Neural cell (in vitro differentiated cells): Measurements from ENCODE around the gene OGN. TPM values are rescaled to one million over a fixed set of nuclear protein-coding genes. Genes with fewer than 3 reads are reported as not detected.

ENCODE experiments used
- H2AFZ ChIP-seq: fragments of 200-600, 300-800 bp; sonication (generic), shearing (Covaris generic); 2 replicates; pipeline ENCODE4 v1.6.0; 2014; ENCODE audit warnings: low read depth, mild to moderate bottlenecking, antibody characterized with exemption, low read length, moderate library complexity
- H3F3A ChIP-seq: fragments of 200-600 bp; shearing (Covaris generic); 2 replicates; pipeline ENCODE4 v1.6.1; 2016; ENCODE audit warnings: mild to moderate bottlenecking, moderate library complexity, mixed read lengths, antibody characterized with exemption, low read length; ENCODE audit not compliant: insufficient read depth, poor library complexity, severe bottlenecking
- H3K27ac ChIP-seq: fragments of 200-600, 300-800 bp; sonication (generic), shearing (Covaris generic); 2 replicates; pipeline ENCODE4 v1.5.1; 2014; ENCODE audit warnings: mild to moderate bottlenecking, low read length, moderate library complexity
- H3K27me3 ChIP-seq: fragments of 300-800, 200-600 bp; sonication (generic), shearing (Covaris generic); 2 replicates; pipeline ENCODE4 v1.6.0; 2014; ENCODE audit warnings: mild to moderate bottlenecking, low read depth, low read length, moderate library complexity; ENCODE audit not compliant: insufficient read depth
- H3K36me3 ChIP-seq: fragments of 300-800, 200-600 bp; sonication (generic), shearing (Covaris generic); 2 replicates; pipeline ENCODE4 v1.5.1; 2014; ENCODE audit warnings: mild to moderate bottlenecking, antibody characterized with exemption, low read length, moderate library complexity; ENCODE audit not compliant: insufficient read depth
- H3K4me2 ChIP-seq: fragments of 300-800, 200-600 bp; sonication (generic), shearing (Covaris generic); 2 replicates; pipeline ENCODE4 v1.6.0; 2014; ENCODE audit warnings: mild to moderate bottlenecking, low read length
- H3K4me3 ChIP-seq: fragments of 300-800, 200-600 bp; sonication (generic), shearing (Covaris generic); 2 replicates; pipeline ENCODE4 v1.5.1; 2014; ENCODE audit warnings: mild to moderate bottlenecking, low read length, moderate library complexity
- H3K79me2 ChIP-seq: fragments of 200-600 bp; shearing (Covaris generic); replicated peaks from 2 replicates; pipeline ENCODE4 v1.6.0; 2014; ENCODE audit warnings: mild to moderate bottlenecking, low read length, moderate library complexity; ENCODE audit not compliant: insufficient read depth
- H3K9ac ChIP-seq: fragments of 300-800, 200-600 bp; sonication (generic), shearing (Covaris generic); 2 replicates; pipeline ENCODE4 v1.6.1; 2016; ENCODE audit warnings: mild to moderate bottlenecking, low read length, mixed read lengths
- H3K9me2 ChIP-seq: fragments of 200-600 bp; shearing (Covaris generic); 2 replicates; pipeline ENCODE4 v1.6.1; 2016; ENCODE audit warnings: mild to moderate bottlenecking, low read length, mixed read lengths; ENCODE audit not compliant: insufficient read depth
- H3K9me3 ChIP-seq: fragments of 200-600, 300-800 bp; sonication (generic), shearing (Covaris generic); 2 replicates; pipeline ENCODE4 v1.6.1; 2016; ENCODE audit warnings: mild to moderate bottlenecking, mixed run types, low read length, moderate library complexity, mixed read lengths
- H4K20me1 ChIP-seq: fragments of 200-600 bp; shearing (Covaris generic); 2 replicates; pipeline ENCODE4 v1.6.1; 2016; ENCODE audit warnings: mild to moderate bottlenecking, mixed run types; ENCODE audit not compliant: insufficient read depth
- EP300 ChIP-seq: fragments of 450-650 bp; conservative IDR thresholded peaks from 2 replicates; pipeline ENCODE4 v1.6.1; 2014; ENCODE audit warnings: antibody characterized with exemption, mild to moderate bottlenecking, moderate library complexity; ENCODE audit not compliant: poor library complexity, severe bottlenecking
- EZH2 ChIP-seq: fragments of 200-600, 300-800 bp; shearing (Covaris generic), sonication (generic); IDR thresholded peaks from 2 replicates; pipeline ENCODE4 v1.6.1; 2014; ENCODE audit warnings: antibody characterized with exemption, low read length, borderline replicate concordance, mild to moderate bottlenecking; ENCODE audit not compliant: insufficient read depth, poor library complexity, severe bottlenecking
- MXI1 ChIP-seq: fragments of 450-650 bp; conservative IDR thresholded peaks from 2 replicates; pipeline ENCODE4 v1.6.1; 2014; ENCODE audit warnings: antibody characterized with exemption, mild to moderate bottlenecking; ENCODE audit not compliant: poor library complexity, severe bottlenecking
- POLR2AphosphoS5 ChIP-seq: IDR thresholded peaks from 2 replicates; pipeline ENCODE4 v1.6.1; 2012
- RAD21 ChIP-seq: fragments of 450-650 bp; conservative IDR thresholded peaks from 2 replicates; pipeline ENCODE4 v1.6.1; 2014; ENCODE audit warnings: antibody characterized with exemption, mild to moderate bottlenecking, moderate library complexity
- SMC3 ChIP-seq: fragments of 450-650 bp; conservative IDR thresholded peaks from 2 replicates; pipeline ENCODE4 v1.6.1; 2014; ENCODE audit warnings: antibody characterized with exemption, mild to moderate bottlenecking, moderate library complexity; ENCODE audit not compliant: poor library complexity
- TAF1 ChIP-seq: IDR thresholded peaks from 2 replicates; pipeline ENCODE4 v1.6.1; 2012; ENCODE audit warnings: low read depth
- polyA plus RNA-seq: library from polyadenylated mRNA; depleted of rRNA; stranded (reverse); fragments of >200 nt; gene quantifications from 2 replicates; pipeline ENCODE4 v1.2.3, GENCODE V29; 2014
- TF ChIP-seq, protein P1 (sequence below): IDR thresholded peaks from 2 replicates; pipeline ENCODE4 v1.6.1; 2012; ENCODE audit warnings: borderline replicate concordance
- TF ChIP-seq, protein P2 (sequence below): fragments of 450-650 bp; IDR thresholded peaks from 2 replicates; pipeline ENCODE4 v1.5.1; 2014; ENCODE audit warnings: antibody characterized with exemption, mild to moderate bottlenecking, moderate library complexity; ENCODE audit not compliant: poor library complexity, severe bottlenecking

OGN gene
- polyA plus RNA-seq, 1 donor from 2014 or later: not detected

DNA sequence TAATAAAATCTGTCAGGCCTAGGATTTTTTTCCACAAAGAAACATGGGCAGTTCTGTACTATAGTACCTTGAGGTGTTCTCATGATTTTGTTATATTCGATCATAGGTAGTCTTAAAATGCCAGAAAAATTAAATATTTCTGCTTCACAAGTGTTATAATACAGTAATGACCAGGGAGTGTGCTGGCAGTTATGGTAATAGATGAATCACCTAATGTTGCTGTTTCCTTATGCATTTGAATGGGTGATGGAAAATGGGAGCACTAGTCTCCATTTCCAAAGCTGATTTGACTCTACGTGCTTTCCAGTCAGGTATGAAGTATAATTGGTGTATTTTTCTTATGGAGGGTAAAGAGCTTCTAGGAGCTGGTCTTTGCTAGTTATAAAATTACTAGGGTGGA is 23.8 kb downstream of the OGN start:
- Histone ChIP-seq H3K4me3 (no peak overlapping the region), H3K79me2 (no peaks in the 10 kb centered on the region), H3K9me2 (no peaks in the 10 kb centered on the region), H3K9ac (no peak overlapping the region), H3K27me3 (no peaks in the 10 kb centered on the region), H4K20me1 (no peaks in the 10 kb centered on the region), H2AFZ (no peak overlapping the region), H3K9me3 (no peaks in the 10 kb centered on the region), H3K27ac (no peak overlapping the region), H3K36me3 (no peaks in the 10 kb centered on the region), H3K4me2 (no peak overlapping the region), H3F3A (no peaks in the 10 kb centered on the region)
- TF ChIP-seq SMC3: no peak
- no peak for TF ChIP-seq TAF1
- TF ChIP-seq POLR2AphosphoS5: no peak
- no peak for TF ChIP-seq EZH2
- TF ChIP-seq EP300: no peak
- TF ChIP-seq MXI1: no peak
- no peak for TF ChIP-seq RAD21
- TF ChIP-seq, protein P1, sequence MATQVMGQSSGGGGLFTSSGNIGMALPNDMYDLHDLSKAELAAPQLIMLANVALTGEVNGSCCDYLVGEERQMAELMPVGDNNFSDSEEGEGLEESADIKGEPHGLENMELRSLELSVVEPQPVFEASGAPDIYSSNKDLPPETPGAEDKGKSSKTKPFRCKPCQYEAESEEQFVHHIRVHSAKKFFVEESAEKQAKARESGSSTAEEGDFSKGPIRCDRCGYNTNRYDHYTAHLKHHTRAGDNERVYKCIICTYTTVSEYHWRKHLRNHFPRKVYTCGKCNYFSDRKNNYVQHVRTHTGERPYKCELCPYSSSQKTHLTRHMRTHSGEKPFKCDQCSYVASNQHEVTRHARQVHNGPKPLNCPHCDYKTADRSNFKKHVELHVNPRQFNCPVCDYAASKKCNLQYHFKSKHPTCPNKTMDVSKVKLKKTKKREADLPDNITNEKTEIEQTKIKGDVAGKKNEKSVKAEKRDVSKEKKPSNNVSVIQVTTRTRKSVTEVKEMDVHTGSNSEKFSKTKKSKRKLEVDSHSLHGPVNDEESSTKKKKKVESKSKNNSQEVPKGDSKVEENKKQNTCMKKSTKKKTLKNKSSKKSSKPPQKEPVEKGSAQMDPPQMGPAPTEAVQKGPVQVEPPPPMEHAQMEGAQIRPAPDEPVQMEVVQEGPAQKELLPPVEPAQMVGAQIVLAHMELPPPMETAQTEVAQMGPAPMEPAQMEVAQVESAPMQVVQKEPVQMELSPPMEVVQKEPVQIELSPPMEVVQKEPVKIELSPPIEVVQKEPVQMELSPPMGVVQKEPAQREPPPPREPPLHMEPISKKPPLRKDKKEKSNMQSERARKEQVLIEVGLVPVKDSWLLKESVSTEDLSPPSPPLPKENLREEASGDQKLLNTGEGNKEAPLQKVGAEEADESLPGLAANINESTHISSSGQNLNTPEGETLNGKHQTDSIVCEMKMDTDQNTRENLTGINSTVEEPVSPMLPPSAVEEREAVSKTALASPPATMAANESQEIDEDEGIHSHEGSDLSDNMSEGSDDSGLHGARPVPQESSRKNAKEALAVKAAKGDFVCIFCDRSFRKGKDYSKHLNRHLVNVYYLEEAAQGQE: no peak
- TF ChIP-seq, protein P2, sequence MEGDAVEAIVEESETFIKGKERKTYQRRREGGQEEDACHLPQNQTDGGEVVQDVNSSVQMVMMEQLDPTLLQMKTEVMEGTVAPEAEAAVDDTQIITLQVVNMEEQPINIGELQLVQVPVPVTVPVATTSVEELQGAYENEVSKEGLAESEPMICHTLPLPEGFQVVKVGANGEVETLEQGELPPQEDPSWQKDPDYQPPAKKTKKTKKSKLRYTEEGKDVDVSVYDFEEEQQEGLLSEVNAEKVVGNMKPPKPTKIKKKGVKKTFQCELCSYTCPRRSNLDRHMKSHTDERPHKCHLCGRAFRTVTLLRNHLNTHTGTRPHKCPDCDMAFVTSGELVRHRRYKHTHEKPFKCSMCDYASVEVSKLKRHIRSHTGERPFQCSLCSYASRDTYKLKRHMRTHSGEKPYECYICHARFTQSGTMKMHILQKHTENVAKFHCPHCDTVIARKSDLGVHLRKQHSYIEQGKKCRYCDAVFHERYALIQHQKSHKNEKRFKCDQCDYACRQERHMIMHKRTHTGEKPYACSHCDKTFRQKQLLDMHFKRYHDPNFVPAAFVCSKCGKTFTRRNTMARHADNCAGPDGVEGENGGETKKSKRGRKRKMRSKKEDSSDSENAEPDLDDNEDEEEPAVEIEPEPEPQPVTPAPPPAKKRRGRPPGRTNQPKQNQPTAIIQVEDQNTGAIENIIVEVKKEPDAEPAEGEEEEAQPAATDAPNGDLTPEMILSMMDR: no peak

DNA sequence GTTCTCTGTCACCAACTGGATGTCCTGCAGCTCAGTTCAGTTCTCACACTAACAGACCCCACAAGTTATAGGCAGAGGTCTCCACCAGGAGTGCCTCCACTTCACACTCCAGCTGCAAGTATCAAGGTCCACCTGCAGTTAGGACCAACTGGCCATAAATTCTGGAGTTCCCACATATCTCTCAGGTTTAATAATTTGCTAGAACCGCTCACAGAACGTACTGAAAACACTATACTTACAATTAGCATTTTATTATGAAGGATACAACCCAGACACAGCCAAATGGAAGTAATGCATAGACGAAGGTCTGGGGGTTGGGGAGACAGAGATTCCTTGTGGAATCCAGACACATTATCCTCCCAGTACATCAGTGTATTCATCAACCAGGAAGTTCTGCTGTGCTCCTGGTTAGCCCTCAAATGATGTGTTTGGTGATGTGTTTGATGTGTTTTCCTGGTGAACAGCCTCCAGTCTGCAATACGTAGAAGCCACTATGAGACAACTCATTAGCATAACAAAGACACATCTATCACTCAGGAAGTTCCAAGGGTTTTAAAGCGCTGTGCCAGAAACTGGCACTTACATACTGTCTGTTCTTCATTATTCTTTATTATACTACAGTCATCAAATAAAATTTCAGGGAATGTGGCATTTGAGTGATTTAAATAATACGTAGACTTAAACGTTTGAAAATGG is 25.4 kb downstream of the OGN start:
- Histone ChIP-seq H3K4me2 (peak overlapping the region; percentile 0), H3F3A (no peaks in the 10 kb centered on the region), H3K9me2 (no peaks in the 10 kb centered on the region), H3K9me3 (no peaks in the 10 kb centered on the region), H3K27me3 (no peaks in the 10 kb centered on the region), H3K4me3 (peak overlapping the region; percentile 30), H3K36me3 (no peaks in the 10 kb centered on the region), H3K9ac (no peak overlapping the region), H3K79me2 (no peaks in the 10 kb centered on the region), H2AFZ (no peak overlapping the region), H4K20me1 (no peaks in the 10 kb centered on the region), H3K27ac (peak overlapping the region; percentile 15)
- TF ChIP-seq EZH2: no peak
- peak; percentile 54 for TF ChIP-seq EP300
- TF ChIP-seq POLR2AphosphoS5: peak; percentile 34
- TF ChIP-seq, protein P1: peak; percentile 50
